ENCODE results near the gene ANO4. TPM values are rescaled to one million over a fixed set of nuclear protein-coding genes. Genes with fewer than 3 reads are reported as not detected.

The ANO4 gene
- total and polyA plus RNA-seq, 2 donors (not counting 1 experiment from before 2014, with no cell fraction given), result not detected

DNA sequence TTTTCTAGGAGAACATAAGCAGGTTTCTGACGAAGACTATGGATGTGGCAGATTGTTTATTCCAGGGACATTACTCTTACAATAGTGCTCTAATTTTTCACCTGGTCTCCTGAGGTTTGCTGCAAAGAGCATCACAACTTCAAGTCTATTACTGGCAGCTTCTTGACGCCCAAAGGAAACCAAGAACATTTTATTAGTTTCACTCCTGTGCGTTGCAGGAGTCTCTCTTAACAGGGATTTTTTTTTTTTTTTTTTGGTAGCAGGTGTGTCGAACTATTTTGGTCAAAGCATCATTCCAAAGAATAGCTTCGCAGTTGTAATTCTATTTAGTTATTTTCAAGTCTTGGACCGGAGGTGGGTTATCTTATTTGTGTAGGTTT lies 1.2 kb downstream of the ANO4 start:
- no peak overlapping the region for H3K9ac ChIP-seq (ENCODE audit: low read length)
- Mint-ChIP-seq H3K9me3 (ENCODE audit: insufficient read depth) (no peaks in the 10 kb centered on the region), H3K27ac (no peak overlapping the region), H3K4me1 (no peaks in the 10 kb centered on the region), H3K4me3 (no peak overlapping the region), H3K27me3 (peaks cover 26% of the 10 kb centered on the region)
- no peak overlapping the region for H3K4me2 ChIP-seq (replicated peaks; ENCODE audit: low read depth, low read length, poor library complexity, severe bottlenecking)
- H4K20me1 ChIP-seq (ENCODE audit: control insufficient read depth, insufficient read depth, low read length, poor library complexity, severe bottlenecking), result no peaks in the 10 kb centered on the region
- H2AFZ ChIP-seq (ENCODE audit: insufficient read depth, low read depth, low read length, poor library complexity, severe bottlenecking), result no peak overlapping the region
- ATAC-seq (ENCODE audit: low read depth) (no peak), DNase-seq (no peak)
- H3K79me2 ChIP-seq (ENCODE audit: control insufficient read depth, insufficient read depth, low read length), result no peaks in the 10 kb centered on the region
- H3K36me3 ChIP-seq (replicated peaks in 1 of 2; ENCODE audit: control extremely low read depth in 1 of 2, control insufficient read depth in 1 of 2, extremely low read depth in 1 of 2, insufficient read depth in 2 of 2, low read length in 1 of 2), result no peaks in the 10 kb centered on the region
- no peaks in the 10 kb centered on the region for H3K9me3 ChIP-seq (ENCODE audit: control extremely low read depth in 1 of 3, control insufficient read depth in 2 of 3, insufficient read depth in 1 of 3, low read length in 2 of 3)
- WGBS (ENCODE audit: insufficient coverage), result 100% methylated on average over 1 of the region's 6 CpGs
- peaks cover 0 to 8% (median 0%) of the 10 kb centered on the region in 4 experiments for H3K27me3 ChIP-seq (replicated peaks in 1 of 4; ENCODE audit: control extremely low read depth in 1 of 4, control insufficient read depth in 3 of 4, insufficient read depth in 4 of 4, low read length in 3 of 4)
- no peaks in the 10 kb centered on the region for H3K4me1 ChIP-seq (ENCODE audit: control insufficient read depth in 2 of 2, insufficient read depth in 2 of 2, low read length in 2 of 2)
- no peak overlapping the region for H3K4me3 ChIP-seq (ENCODE audit: control extremely low read depth in 1 of 5, extremely low read depth in 1 of 5, insufficient read depth in 1 of 5, low read depth in 2 of 5, low read length in 4 of 5)
- CTCF ChIA-PET, result no interaction called here
- no peak overlapping the region for H3K27ac ChIP-seq (ENCODE audit: low read length in 2 of 2)
- intact Hi-C loops (cut with micrococcal nuclease), result no loop called here
- no peak for TF ChIP-seq EZH2 (IDR thresholded peaks at IDR 0.05; ENCODE audit: borderline replicate concordance, insufficient read depth, low read depth, low read length, poor library complexity, severe bottlenecking)
- TF ChIP-seq, protein P1, sequence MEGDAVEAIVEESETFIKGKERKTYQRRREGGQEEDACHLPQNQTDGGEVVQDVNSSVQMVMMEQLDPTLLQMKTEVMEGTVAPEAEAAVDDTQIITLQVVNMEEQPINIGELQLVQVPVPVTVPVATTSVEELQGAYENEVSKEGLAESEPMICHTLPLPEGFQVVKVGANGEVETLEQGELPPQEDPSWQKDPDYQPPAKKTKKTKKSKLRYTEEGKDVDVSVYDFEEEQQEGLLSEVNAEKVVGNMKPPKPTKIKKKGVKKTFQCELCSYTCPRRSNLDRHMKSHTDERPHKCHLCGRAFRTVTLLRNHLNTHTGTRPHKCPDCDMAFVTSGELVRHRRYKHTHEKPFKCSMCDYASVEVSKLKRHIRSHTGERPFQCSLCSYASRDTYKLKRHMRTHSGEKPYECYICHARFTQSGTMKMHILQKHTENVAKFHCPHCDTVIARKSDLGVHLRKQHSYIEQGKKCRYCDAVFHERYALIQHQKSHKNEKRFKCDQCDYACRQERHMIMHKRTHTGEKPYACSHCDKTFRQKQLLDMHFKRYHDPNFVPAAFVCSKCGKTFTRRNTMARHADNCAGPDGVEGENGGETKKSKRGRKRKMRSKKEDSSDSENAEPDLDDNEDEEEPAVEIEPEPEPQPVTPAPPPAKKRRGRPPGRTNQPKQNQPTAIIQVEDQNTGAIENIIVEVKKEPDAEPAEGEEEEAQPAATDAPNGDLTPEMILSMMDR (IDR thresholded peaks at IDR 0.05), result no peak
- POLR2A ChIA-PET, result no interaction called here

DNA sequence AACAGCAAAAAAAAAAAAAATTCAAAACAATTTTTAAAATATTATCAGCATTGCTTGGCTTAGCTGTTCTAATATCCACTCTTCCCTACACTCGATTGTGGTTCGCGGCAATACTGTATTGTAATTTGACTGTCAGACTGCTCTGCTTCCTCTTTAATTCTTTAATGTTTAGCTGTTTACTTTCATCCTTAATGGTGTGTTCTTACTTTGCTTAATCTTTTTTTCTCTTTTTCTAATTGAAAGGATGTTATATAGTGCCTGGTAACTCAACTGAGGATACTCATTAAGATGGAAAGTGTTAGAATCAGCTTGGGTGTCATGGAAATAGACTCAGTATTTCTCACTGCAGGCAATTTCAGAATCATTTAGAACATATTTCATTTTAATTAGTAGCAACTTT lies 2.0 kb downstream of the ANO4 start:
- Mint-ChIP-seq H3K4me3 (no peak overlapping the region), H3K27me3 (peaks cover 29% of the 10 kb centered on the region), H3K9me3 (ENCODE audit: insufficient read depth) (no peaks in the 10 kb centered on the region), H3K27ac (no peak overlapping the region), H3K4me1 (no peaks in the 10 kb centered on the region)
- Histone ChIP-seq H3K9me3 (ENCODE audit: control extremely low read depth in 1 of 3, control insufficient read depth in 2 of 3, insufficient read depth in 1 of 3, low read length in 2 of 3) (no peaks in the 10 kb centered on the region), H3K27me3 (replicated peaks in 1 of 4; ENCODE audit: control extremely low read depth in 1 of 4, control insufficient read depth in 3 of 4, insufficient read depth in 4 of 4, low read length in 3 of 4) (peaks cover 0 to 8% (median 0%) of the 10 kb centered on the region in 4 experiments), H2AFZ (ENCODE audit: insufficient read depth, low read depth, low read length, poor library complexity, severe bottlenecking) (no peak overlapping the region), H3K4me1 (ENCODE audit: control insufficient read depth in 2 of 2, insufficient read depth in 2 of 2, low read length in 2 of 2) (no peaks in the 10 kb centered on the region), H3K4me2 (replicated peaks; ENCODE audit: low read depth, low read length, poor library complexity, severe bottlenecking) (no peak overlapping the region), H3K36me3 (replicated peaks in 1 of 2; ENCODE audit: control extremely low read depth in 1 of 2, control insufficient read depth in 1 of 2, extremely low read depth in 1 of 2, insufficient read depth in 2 of 2, low read length in 1 of 2) (no peaks in the 10 kb centered on the region), H3K9ac (ENCODE audit: low read length) (no peak overlapping the region), H3K4me3 (ENCODE audit: control extremely low read depth in 1 of 5, extremely low read depth in 1 of 5, insufficient read depth in 1 of 5, low read depth in 2 of 5, low read length in 4 of 5) (no peak overlapping the region), H3K79me2 (ENCODE audit: control insufficient read depth, insufficient read depth, low read length) (no peaks in the 10 kb centered on the region), H4K20me1 (ENCODE audit: control insufficient read depth, insufficient read depth, low read length, poor library complexity, severe bottlenecking) (no peaks in the 10 kb centered on the region), H3K27ac (ENCODE audit: low read length in 2 of 2) (no peak overlapping the region)
- intact Hi-C loops (cut with micrococcal nuclease), result no loop called here
- WGBS (ENCODE audit: insufficient coverage), result no CpG with 5 or more reads among the region's 3 CpGs
- DNase-seq (no peak), ATAC-seq (ENCODE audit: low read depth) (no peak)
- POLR2A ChIA-PET, result no interaction called here
- CTCF ChIA-PET, result no interaction called here
- TF ChIP-seq, protein P1 (IDR thresholded peaks at IDR 0.05), result no peak
- TF ChIP-seq EZH2 (IDR thresholded peaks at IDR 0.05; ENCODE audit: borderline replicate concordance, insufficient read depth, low read depth, low read length, poor library complexity, severe bottlenecking), result no peak

Measured in B cell (primary cell).